HepG2 (cell line): ENCODE results near the gene GYS2. TPM values are rescaled to one million over a fixed set of nuclear protein-coding genes. Genes with fewer than 3 reads are reported as not detected.

ENCODE experiments used
- ATAC-seq: fragments of 200-7000 bp; cut with Tn5 transposase; 3 replicates; pipeline ENCODE4 v1.9.1; 2020; ENCODE audit warnings: mild to moderate bottlenecking, moderate library complexity
- BruUV-seq: library from RNA; stranded (reverse); fragments of 400-500 nt; replicated peaks from 2 replicates; lab custom pipeline; 2021; lab: Mats Ljungman, UMichigan
- CTCF ChIA-PET: fragments of 300-600 bp; formaldehyde crosslinking; extraction: SDS; loops from one replicate; lab custom pipeline; 2021; ENCODE audit warnings: low total read pairs, inconsistent platforms, low intra/inter-chr PET ratio; lab: Yijun Ruan, JAX
- POLR2A ChIA-PET: fragments of 350-600 bp; sonication (Branson Sonifier 250); formaldehyde crosslinking; loops from one replicate; lab custom pipeline; 2020; ENCODE audit warnings: antibody characterized with exemption, inconsistent platforms; lab: Yijun Ruan, JAX
- DNase-seq: peaks from one replicate; pipeline ENCODE4 v3.0.0-alpha.2; 2015; ENCODE audit warnings: low spot score
- FAIRE-seq: peaks from 3 replicates; lab custom pipeline; 2011; peaks lifted over from hg19 to GRCh38; lab: Jason Lieb, UNC
- H2AFZ ChIP-seq: one replicate; pipeline ENCODE4 v1.6.1; 2011; ENCODE audit warnings: low read length, inconsistent platforms
- H3K27ac ChIP-seq: fragments of 300-600 bp; 3 replicates; pipeline ENCODE4 v1.8.0; 2011; ENCODE audit warnings: mixed run types, mild to moderate bottlenecking, mixed read lengths, low read length, inconsistent platforms; ENCODE audit not compliant: insufficient read depth; ENCODE audit errors: extremely low read length
- H3K27me3 ChIP-seq, 2 experiments: fragments of 200-600 bp in 1 of 2; 2 replicates in 1 of 2; 3 replicates in 1 of 2; pipeline versions ENCODE4 v1.6.0 to v1.8.0; 2011; ENCODE audit warnings: low read length in 2 of 2, mild to moderate bottlenecking in 2 of 2, moderate library complexity in 2 of 2, inconsistent platforms in 1 of 2; ENCODE audit not compliant: insufficient read depth in 2 of 2, control insufficient read depth in 1 of 2
- H3K36me3 ChIP-seq, 2 experiments: fragments of 200-600 bp in 1 of 2; replicated peaks in 1 of 2; 2 replicates in 1 of 2; 3 replicates in 1 of 2; pipeline versions ENCODE4 v1.5.1 to v1.8.0; 2011; ENCODE audit warnings: low read length in 2 of 2, inconsistent platforms in 1 of 2; ENCODE audit not compliant: insufficient read depth in 2 of 2, control insufficient read depth in 1 of 2
- H3K4me1 ChIP-seq: 2 replicates; pipeline ENCODE4 v1.5.1; 2012; ENCODE audit warnings: low read length, inconsistent platforms; ENCODE audit not compliant: insufficient read depth
- H3K4me2 ChIP-seq: 2 replicates; pipeline ENCODE4 v1.6.0; 2011; ENCODE audit warnings: low read depth, low read length, inconsistent platforms
- H3K4me3 ChIP-seq, 3 experiments: fragments of 200-600 bp in 1 of 3; sonication (generic), shearing (Covaris generic) in 1 of 3; replicated peaks in 1 of 3; 2 replicates each; pipeline ENCODE4 v1.5.1; 2011 to 2016; ENCODE audit warnings: low read length in 3 of 3, inconsistent platforms in 2 of 3, low read depth in 2 of 3, mild to moderate bottlenecking in 2 of 3, control low read depth in 1 of 3, mixed read lengths in 1 of 3; ENCODE audit not compliant: insufficient read depth in 1 of 3
- H3K79me2 ChIP-seq: one replicate; pipeline ENCODE4 v1.6.1; 2011; ENCODE audit warnings: low read length, inconsistent platforms; ENCODE audit not compliant: insufficient read depth
- H3K9ac ChIP-seq: 2 replicates; pipeline ENCODE4 v1.6.0; 2011; ENCODE audit warnings: mild to moderate bottlenecking, low read depth, low read length, inconsistent platforms; ENCODE audit not compliant: insufficient read depth
- H3K9me3 ChIP-seq: 2 replicates; pipeline ENCODE4 v1.5.1; 2012; ENCODE audit warnings: mild to moderate bottlenecking, low read length
- H4K20me1 ChIP-seq: 2 replicates; pipeline ENCODE4 v1.6.0; 2011; ENCODE audit warnings: inconsistent platforms, mild to moderate bottlenecking, low read length, moderate library complexity; ENCODE audit not compliant: insufficient read depth
- AHR ChIP-seq: IDR thresholded peaks from 2 replicates; pipeline ENCODE4 v1.6.1; 2018; ENCODE audit warnings: missing genetic modification reagents, missing compliant biosample characterization
- ARHGAP35 ChIP-seq: sonication (generic); formaldehyde crosslinking; IDR thresholded peaks from 2 replicates; pipeline ENCODE4 v1.9.0; 2022; ENCODE audit warnings: mild to moderate bottlenecking, inconsistent platforms, moderate library complexity, missing genetic modification reagents, borderline replicate concordance
- ATF7-NPFF ChIP-seq: sonication (generic); formaldehyde crosslinking; IDR thresholded peaks from 2 replicates; pipeline ENCODE4 v1.8.1; 2023; ENCODE audit warnings: mild to moderate bottlenecking, low read depth, missing genetic modification reagents, moderate library complexity
- FIP1L1 ChIP-seq: fragments of 200-400 bp; formaldehyde crosslinking; IDR thresholded peaks from 2 replicates; pipeline ENCODE4 v1.6.1; 2018; ENCODE audit warnings: low read depth, mild to moderate bottlenecking, low read length, moderate library complexity, borderline replicate concordance; ENCODE audit not compliant: insufficient read depth
- FOXC1 ChIP-seq: sonication (generic); formaldehyde crosslinking; IDR thresholded peaks from 2 replicates; pipeline ENCODE4 v1.8.0; 2022; ENCODE audit warnings: mild to moderate bottlenecking, missing genetic modification reagents, borderline replicate concordance
- PHF21A ChIP-seq: sonication (generic); formaldehyde crosslinking; IDR thresholded peaks from 2 replicates; pipeline ENCODE4 v1.5.0; 2020; ENCODE audit warnings: mild to moderate bottlenecking, missing genetic modification reagents
- TCF12 ChIP-seq, 2 experiments: fragments of 450-650 bp in 1 of 2; sonication (generic) in 1 of 2; formaldehyde crosslinking in 1 of 2; IDR thresholded peaks; 2 replicates each; pipeline versions ENCODE4 v1.6.1 to v1.8.0; 2017 to 2022; ENCODE audit warnings: antibody characterized with exemption in 1 of 2, mild to moderate bottlenecking in 1 of 2, missing genetic modification reagents in 1 of 2, moderate library complexity in 1 of 2
- ZNF207 ChIP-seq: fragments of 450-650 bp; IDR thresholded peaks from 2 replicates; pipeline ENCODE4 v1.6.1; 2016; ENCODE audit warnings: antibody characterized with exemption, borderline replicate concordance
- ZNF235 ChIP-seq: sonication (generic); formaldehyde crosslinking; IDR thresholded peaks from 2 replicates; pipeline ENCODE4 v1.8.1; 2023; ENCODE audit warnings: mild to moderate bottlenecking, missing genetic modification reagents, borderline replicate concordance
- ZNF446 ChIP-seq: sonication (generic); formaldehyde crosslinking; IDR thresholded peaks from 2 replicates; pipeline ENCODE4 v1.5.0; 2020; ENCODE audit warnings: mild to moderate bottlenecking, missing genetic modification reagents
- WGBS: methylation state at CpG from one replicate; pipeline ENCODE4 v1.1.6; 2017; ENCODE audit warnings: low lambda C conversion rate; 5-methylcytosine and 5-hydroxymethylcytosine counted together
- in situ Hi-C: cut with HindIII; loops from 2 replicates; pipeline ENCODE4 v1.10.0; 2017; ENCODE audit warnings: low pct_unique_long_range_greater_than_20kb; ENCODE audit not compliant: extremely low pct_ligation_motif_present
- intact Hi-C: fragments of 100-400 bp; cut with micrococcal nuclease; formaldehyde crosslinking; loops from one replicate; pipeline ENCODE4 v1.10.0; 2022; ENCODE audit not compliant: unreplicated experiment
- polyA plus RNA-seq, 8 experiments: library from polyadenylated mRNA; depleted of rRNA in 3 of 8; stranded (reverse) in 7 of 8; unstranded in 1 of 8; fragments of >200 nt; fragmentation: Illumina TruSeq in 4 of 8; extraction: Trizol in 4 of 8; gene quantifications; 2 replicates each; pipeline versions ENCODE4 v1.2.1 to v1.2.3, GENCODE V29; 2011 to 2016; ENCODE audit warnings: low read depth in 4 of 8, missing spikeins in 1 of 8, mixed read lengths in 1 of 8; ENCODE audit not compliant: insufficient read depth in 1 of 8
- total RNA-seq, 5 experiments: library from RNA; depleted of rRNA; stranded (reverse); fragments of >200 nt; fragmentation: Illumina TruSeq; extraction: Trizol; gene quantifications; 2 replicates each; pipeline ENCODE4 v1.2.3, GENCODE V29; 2016; ENCODE audit warnings: low read depth in 1 of 5

GYS2 gene
- total and polyA plus RNA-seq, 2 of the 13 experiments (the other 11 are each of a cell fraction or from before 2014, with no cell fraction given): not detected

DNA sequence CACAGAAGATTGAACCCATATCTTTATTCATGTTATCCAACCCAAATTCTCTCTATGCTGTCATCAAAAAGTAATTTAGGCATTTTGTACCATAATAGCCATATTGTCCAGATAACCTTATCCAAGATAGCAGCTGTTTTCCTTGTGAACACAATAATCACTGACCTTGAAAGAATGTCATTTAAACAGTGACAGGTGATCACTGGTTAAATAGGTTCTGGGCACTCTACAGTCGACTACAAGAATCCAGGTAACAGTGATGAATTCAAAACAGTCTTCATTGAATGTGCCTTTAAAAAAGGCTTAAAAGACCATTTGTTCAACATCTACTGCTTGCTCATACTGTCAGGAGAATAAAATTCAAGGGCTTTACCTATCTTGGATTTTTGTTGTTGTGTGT, 83.1 kb downstream of the GYS2 start:
- FAIRE-seq (no peak), ATAC-seq (no peak), DNase-seq (no peak)
- H4K20me1 ChIP-seq: no peaks in the 10 kb centered on the region
- BruUV-seq: no TSS peak
- no peak overlapping the region for H3K4me3 ChIP-seq
- H3K27me3 ChIP-seq: peaks cover 0 to under 1% of the 10 kb centered on the region in 2 experiments; a peak in 1 of 5 replicates
- no peaks in the 10 kb centered on the region for H3K79me2 ChIP-seq
- in situ Hi-C loops (loop anchor here (25.0 kb wide), 1 partner anchor 516 kb away; the partner anchor contains the start of gene CMAS), intact Hi-C loops (no loop called here)
- no peak overlapping the region for H3K4me2 ChIP-seq
- H3K9ac ChIP-seq: no peak overlapping the region
- ChIA-PET CTCF (no interaction called here), POLR2A (no interaction called here)
- no peak overlapping the region for H2AFZ ChIP-seq
- H3K36me3 ChIP-seq: no peaks in the 10 kb centered on the region; a peak in 2 of 5 replicates
- H3K9me3 ChIP-seq: no peaks in the 10 kb centered on the region
- H3K27ac ChIP-seq: no peak overlapping the region
- peaks cover 12% of the 10 kb centered on the region for H3K4me1 ChIP-seq
- WGBS: 0% methylated on average over 1 of the region's 1 CpG
- no peak for TF ChIP-seq ATF7-NPFF (CRISPR knock-in tag)
- no peak for TF ChIP-seq AHR
- TF ChIP-seq FIP1L1: no peak
- TF ChIP-seq ZNF446: no peak
- TF ChIP-seq FOXC1 (CRISPR knock-in tag): no peak
- TF ChIP-seq PHF21A (CRISPR knock-in tag): no peak
- TF ChIP-seq ARHGAP35 (CRISPR knock-in tag): no peak
- TF ChIP-seq ZNF235 (CRISPR knock-in tag): no peak

DNA sequence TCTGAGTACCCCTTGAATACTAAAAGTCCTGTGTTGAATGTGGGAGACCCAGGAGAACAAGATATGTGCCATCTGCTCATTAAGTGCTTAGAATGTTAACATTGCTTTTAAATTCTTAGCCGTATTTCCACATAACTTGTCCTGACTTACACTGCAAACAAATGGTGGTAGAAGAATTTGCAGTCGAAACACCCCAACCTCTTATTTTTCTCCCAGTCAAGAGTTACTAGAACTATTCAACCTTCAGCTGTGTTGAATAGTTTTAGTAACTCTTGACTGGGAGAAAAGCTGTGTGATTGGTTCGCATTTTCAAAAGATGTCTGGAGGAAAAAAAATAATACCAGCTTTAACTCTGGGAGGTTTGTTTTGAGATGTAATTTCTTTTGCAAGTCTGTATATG, 86.2 kb downstream of the GYS2 start:
- in situ Hi-C loops: loop anchor here (25.0 kb wide), 1 partner anchor 519 kb away; the partner anchor contains the start of gene CMAS
- no peak for DNase-seq
- Histone ChIP-seq H3K9ac (no peak overlapping the region), H3K9me3 (no peaks in the 10 kb centered on the region), H4K20me1 (no peaks in the 10 kb centered on the region), H3K79me2 (no peaks in the 10 kb centered on the region), H3K4me1 (peaks cover 9% of the 10 kb centered on the region), H3K27me3 (no peaks in the 10 kb centered on the region), H3K36me3 (peaks cover 4 to 9% of the 10 kb centered on the region in 2 experiments; a peak in 3 of 5 replicates), H3K4me3 (no peak overlapping the region), H3K4me2 (no peak overlapping the region), H3K27ac (no peak overlapping the region), H2AFZ (no peak overlapping the region)
- FAIRE-seq: no peak
- intact Hi-C loops: no loop called here
- 96% methylated on average over 3 of the region's 3 CpGs for WGBS
- TF ChIP-seq ZNF207: no peak
- no peak for TF ChIP-seq TCF12 (IDR thresholded peaks at IDR 0.05)
- no peak for TF ChIP-seq TCF12 (CRISPR knock-in tag; IDR thresholded peaks at IDR 0.05)
- no TSS peak for BruUV-seq
- CTCF ChIA-PET: no interaction called here
- no peak for ATAC-seq
- POLR2A ChIA-PET: no interaction called here
